Neural progenitor cell (in vitro differentiated cells): ENCODE measurements around the gene GNAQ. TPM values are rescaled to one million over a fixed set of nuclear protein-coding genes. Genes with fewer than 3 reads are reported as not detected.

Source experiments
- DNase-seq: peaks from one replicate; pipeline ENCODE4 v3.0.0-alpha.2; 2016; ENCODE audit warnings: low spot score
- H2AFZ ChIP-seq: fragments of 200-600 bp; sonication (generic); replicated peaks from 2 replicates; pipeline ENCODE4 v1.6.1; 2016; ENCODE audit warnings: antibody characterized with exemption
- H3F3A ChIP-seq: fragments of 200-600 bp; sonication (generic); 2 replicates; pipeline ENCODE4 v1.6.1; 2016; ENCODE audit warnings: antibody characterized with exemption, low read depth
- H3K27ac ChIP-seq: fragments of 200-600 bp; sonication (generic); 2 replicates; pipeline ENCODE4 v1.5.1; 2016; ENCODE audit warnings: mild to moderate bottlenecking
- H3K27me3 ChIP-seq: fragments of 200-600 bp; sonication (generic); 2 replicates; pipeline ENCODE4 v1.6.1; 2016; ENCODE audit warnings: mild to moderate bottlenecking, moderate library complexity
- H3K36me3 ChIP-seq: fragments of 200-600 bp; sonication (generic); 2 replicates; pipeline ENCODE4 v1.5.1; 2016
- H3K4me1 ChIP-seq: fragments of 200-600 bp; sonication (generic); 2 replicates; pipeline ENCODE4 v1.6.1; 2016; ENCODE audit warnings: mixed run types
- H3K4me2 ChIP-seq: fragments of 200-600 bp; sonication (generic); 2 replicates; pipeline ENCODE4 v1.6.1; 2016
- H3K4me3 ChIP-seq: fragments of 200-600 bp; sonication (generic); 2 replicates; pipeline ENCODE4 v1.5.1; 2016
- H3K79me2 ChIP-seq: fragments of 200-600 bp; sonication (generic); 2 replicates; pipeline ENCODE4 v1.6.1; 2016; ENCODE audit warnings: low read depth
- H3K9ac ChIP-seq: fragments of 200-600 bp; sonication (generic); 2 replicates; pipeline ENCODE4 v1.6.1; 2016
- H3K9me3 ChIP-seq: fragments of 200-600 bp; sonication (generic); 2 replicates; pipeline ENCODE4 v1.5.1; 2016; ENCODE audit warnings: low read depth
- H4K20me1 ChIP-seq: fragments of 200-600 bp; sonication (generic); 2 replicates; pipeline ENCODE4 v1.6.1; 2016; ENCODE audit warnings: low read depth
- H3K27ac Mint-ChIP-seq: 3 replicates; pipeline ENCODE4 v1.8.0; 2021; ENCODE audit warnings: mixed read lengths
- H3K27me3 Mint-ChIP-seq: 2 replicates; pipeline ENCODE4 v1.8.0; 2022; ENCODE audit warnings: low read depth, mild to moderate bottlenecking, inconsistent platforms, moderate library complexity, mixed read lengths; ENCODE audit not compliant: insufficient read depth
- H3K36me3 Mint-ChIP-seq: 3 replicates; pipeline ENCODE4 v1.8.0; 2021; ENCODE audit warnings: mixed read lengths
- H3K4me1 Mint-ChIP-seq: 3 replicates; pipeline ENCODE4 v1.8.0; 2021; ENCODE audit warnings: mixed read lengths
- H3K4me3 Mint-ChIP-seq: 3 replicates; pipeline ENCODE4 v1.8.0; 2021; ENCODE audit warnings: mild to moderate bottlenecking, moderate library complexity, mixed read lengths
- H3K9me3 Mint-ChIP-seq: 3 replicates; pipeline ENCODE4 v1.8.0; 2020; ENCODE audit warnings: mixed read lengths
- CTCF ChIP-seq: fragments of 200-600 bp; sonication (generic); IDR thresholded peaks from 2 replicates; pipeline ENCODE4 v1.5.1; 2017; ENCODE audit warnings: antibody characterized with exemption, mild to moderate bottlenecking
- EZH2 ChIP-seq: fragments of 200-600 bp; sonication (generic); IDR thresholded peaks from 2 replicates; pipeline ENCODE4 v1.6.1; 2017; ENCODE audit warnings: antibody characterized with exemption, mild to moderate bottlenecking, moderate library complexity
- EZH2phosphoT487 ChIP-seq: fragments of 200-600 bp; sonication (generic); IDR thresholded peaks from 2 replicates; pipeline ENCODE4 v1.6.1; 2017; ENCODE audit warnings: antibody characterized with exemption
- total RNA-seq: library from RNA; depleted of rRNA; stranded (reverse); fragments of >200 nt; gene quantifications from 2 replicates; pipeline ENCODE4 v1.2.3, GENCODE V29; 2015; ENCODE audit warnings: low replicate concordance

The GNAQ gene
- total RNA-seq, 1 donor from 2014 or later: 87.9 TPM

DNA sequence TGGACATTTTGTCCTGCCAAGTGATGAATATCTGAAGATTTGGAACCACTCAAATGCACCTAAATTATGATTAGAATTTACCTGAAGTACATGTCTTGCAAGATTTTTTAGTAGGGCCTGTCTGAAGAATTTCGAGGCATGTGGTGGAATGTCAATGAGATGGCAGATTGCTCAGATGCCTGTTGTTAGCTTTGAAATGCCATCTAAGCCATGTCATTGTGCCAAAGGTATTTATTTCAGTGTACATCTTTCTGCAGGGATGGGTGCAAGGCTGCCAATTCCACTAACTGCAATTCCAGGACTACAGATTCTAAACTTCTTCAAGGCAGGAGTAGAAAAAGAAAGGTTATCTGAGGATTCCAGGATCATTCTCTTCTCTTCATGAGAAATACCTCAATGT, 9.1 kb upstream of the GNAQ start:
- no peaks in the 10 kb centered on the region for H3K36me3 Mint-ChIP-seq
- H3K4me3 Mint-ChIP-seq: no peak overlapping the region

DNA sequence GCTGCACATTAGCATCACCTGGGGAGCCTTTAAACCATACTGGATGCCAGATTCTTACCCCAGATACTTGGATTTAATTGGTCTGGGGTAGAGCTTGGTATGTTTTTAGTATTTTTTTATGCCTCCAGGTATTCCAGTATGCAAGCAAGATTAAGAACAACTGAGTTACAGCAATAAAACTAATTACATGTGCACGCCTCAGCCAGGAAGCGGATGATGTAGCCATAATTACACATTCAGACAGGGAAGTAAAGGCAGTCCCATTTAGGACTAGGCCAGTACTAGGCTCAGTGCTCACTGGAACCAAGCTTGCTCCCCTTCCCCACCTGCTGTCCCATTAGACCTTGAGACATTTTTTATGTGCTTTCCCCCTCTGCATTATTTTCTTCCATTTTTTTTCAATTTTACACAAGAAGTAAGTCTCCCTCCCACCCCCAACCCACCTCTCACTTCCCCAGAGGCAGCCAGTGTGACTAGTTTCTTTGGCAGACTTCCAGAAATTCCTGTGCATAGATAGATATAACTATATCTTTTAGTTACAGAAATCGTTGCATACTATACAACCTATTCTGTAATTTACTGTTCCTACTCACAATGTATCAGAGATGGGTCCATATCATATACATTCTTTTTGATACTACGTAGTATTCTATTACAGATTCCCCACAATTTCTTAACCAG, 7.1 kb upstream of the GNAQ start:
- H3K9me3 ChIP-seq: no peaks in the 10 kb centered on the region
- Mint-ChIP-seq H3K36me3 (no peaks in the 10 kb centered on the region), H3K4me3 (no peak overlapping the region), H3K4me1 (peaks cover 12% of the 10 kb centered on the region), H3K9me3 (no peaks in the 10 kb centered on the region), H3K27me3 (no peaks in the 10 kb centered on the region), H3K27ac (no peak overlapping the region)
- H3K4me2 ChIP-seq: no peak overlapping the region
- H3K27me3 ChIP-seq: no peaks in the 10 kb centered on the region
- no peaks in the 10 kb centered on the region for H3F3A ChIP-seq
- no peak overlapping the region for H3K27ac ChIP-seq
- no peaks in the 10 kb centered on the region for H3K4me1 ChIP-seq
- DNase-seq: no peak
- no peak overlapping the region for H2AFZ ChIP-seq
- H3K9ac ChIP-seq: no peak overlapping the region
- TF ChIP-seq EZH2phosphoT487 (no peak), CTCF (no peak)
- no peaks in the 10 kb centered on the region for H3K79me2 ChIP-seq
- H3K36me3 ChIP-seq: no peaks in the 10 kb centered on the region
- no peak overlapping the region for H3K4me3 ChIP-seq
- H4K20me1 ChIP-seq: no peaks in the 10 kb centered on the region

More for the DNA sequence above, 9.1 kb upstream of the GNAQ start:
- no peak overlapping the region for H3K4me3 ChIP-seq
- TF ChIP-seq EZH2 (no peak), CTCF (no peak), EZH2phosphoT487 (no peak)
- DNase-seq: no peak
- no peaks in the 10 kb centered on the region for H3K79me2 ChIP-seq
- no peak overlapping the region for H3K9ac ChIP-seq
- H3K27me3 Mint-ChIP-seq: no peaks in the 10 kb centered on the region
- H3K36me3 ChIP-seq: no peaks in the 10 kb centered on the region
- H2AFZ ChIP-seq: no peak overlapping the region
- peaks cover 6% of the 10 kb centered on the region for H3K4me1 ChIP-seq
- no peak overlapping the region for H3K27ac Mint-ChIP-seq
- no peaks in the 10 kb centered on the region for H3K9me3 ChIP-seq
- peaks cover 6% of the 10 kb centered on the region for H3F3A ChIP-seq
- H3K9me3 Mint-ChIP-seq: no peaks in the 10 kb centered on the region
- no peaks in the 10 kb centered on the region for H3K27me3 ChIP-seq
- H4K20me1 ChIP-seq: no peaks in the 10 kb centered on the region
- peaks cover 18% of the 10 kb centered on the region for H3K4me1 Mint-ChIP-seq
- H3K27ac ChIP-seq: no peak overlapping the region
- no peak overlapping the region for H3K4me2 ChIP-seq

- Histone ChIP-seq H3K27me3 (no peaks in the 10 kb centered on the region), H2AFZ (peak overlapping the region; percentile 69), H4K20me1 (peaks cover 2% of the 10 kb centered on the region), H3F3A (peaks cover 14% of the 10 kb centered on the region), H3K36me3 (no peaks in the 10 kb centered on the region), H3K79me2 (peaks cover 5% of the 10 kb centered on the region), H3K4me1 (peaks cover 10% of the 10 kb centered on the region), H3K9me3 (no peaks in the 10 kb centered on the region), H3K4me3 (no peak overlapping the region), H3K27ac (no peak overlapping the region), H3K4me2 (peak overlapping the region; percentile 14), H3K9ac (no peak overlapping the region)
- Mint-ChIP-seq H3K36me3 (no peaks in the 10 kb centered on the region), H3K9me3 (no peaks in the 10 kb centered on the region), H3K27ac (no peak overlapping the region), H3K4me1 (peaks cover 14% of the 10 kb centered on the region), H3K4me3 (no peak overlapping the region), H3K27me3 (peaks cover 3% of the 10 kb centered on the region)
- DNase-seq: peak; percentile 80
- no peak for TF ChIP-seq EZH2
- TF ChIP-seq CTCF: peak; percentile 89
- TF ChIP-seq EZH2phosphoT487: no peak
Observed at GRCh38 chr9:78035383-78035993, 3.9 kb upstream of the GNAQ start.
